HEK293T (cell line): ENCODE data around the gene ATAD3C.

Experiments used
- BHLHE40 ChIP-seq: fragments of 450-650 bp; IDR thresholded peaks from 2 replicates; pipeline ENCODE4 v1.6.1; 2016; ENCODE audit warnings: mild to moderate bottlenecking, moderate library complexity, borderline replicate concordance
- FOXA1 ChIP-seq: fragments of 450-650 bp; IDR thresholded peaks from 2 replicates; pipeline ENCODE4 v1.6.1; 2016; ENCODE audit warnings: mild to moderate bottlenecking

DNA sequence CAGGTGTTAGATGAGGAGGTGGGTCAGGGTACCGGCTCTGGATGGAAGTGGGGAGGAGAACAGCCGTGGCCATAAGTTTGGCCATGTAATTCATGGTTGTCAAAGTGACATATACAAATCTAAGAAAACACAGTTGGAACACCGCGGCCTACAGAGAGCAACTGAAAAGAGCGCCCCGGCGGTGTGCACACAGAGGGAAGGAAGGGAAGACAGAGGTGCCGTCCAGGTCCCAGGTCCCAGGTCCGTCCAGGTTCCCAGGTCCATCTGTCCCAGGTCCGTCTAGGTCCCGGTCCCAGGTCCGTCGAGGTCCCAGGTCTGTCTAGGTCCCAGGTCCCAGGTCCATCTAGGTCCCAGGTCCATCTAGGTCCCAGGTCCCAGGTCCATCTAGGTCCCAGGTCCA, 37.9 kb upstream of the ATAD3C start:
- TF ChIP-seq FOXA1 (no peak), BHLHE40 (no peak)
